HG02763 (cell line): Measurements from ENCODE around the gene BRF1.

Experiments
- ATAC-seq: cut with Tn5 transposase; IDR thresholded peaks from one replicate; pipeline ENCODE4 v1.9.1; 2021; ENCODE audit warnings: mild to moderate bottlenecking, moderate library complexity; ENCODE audit not compliant: unreplicated experiment

BRF1 gene

DNA sequence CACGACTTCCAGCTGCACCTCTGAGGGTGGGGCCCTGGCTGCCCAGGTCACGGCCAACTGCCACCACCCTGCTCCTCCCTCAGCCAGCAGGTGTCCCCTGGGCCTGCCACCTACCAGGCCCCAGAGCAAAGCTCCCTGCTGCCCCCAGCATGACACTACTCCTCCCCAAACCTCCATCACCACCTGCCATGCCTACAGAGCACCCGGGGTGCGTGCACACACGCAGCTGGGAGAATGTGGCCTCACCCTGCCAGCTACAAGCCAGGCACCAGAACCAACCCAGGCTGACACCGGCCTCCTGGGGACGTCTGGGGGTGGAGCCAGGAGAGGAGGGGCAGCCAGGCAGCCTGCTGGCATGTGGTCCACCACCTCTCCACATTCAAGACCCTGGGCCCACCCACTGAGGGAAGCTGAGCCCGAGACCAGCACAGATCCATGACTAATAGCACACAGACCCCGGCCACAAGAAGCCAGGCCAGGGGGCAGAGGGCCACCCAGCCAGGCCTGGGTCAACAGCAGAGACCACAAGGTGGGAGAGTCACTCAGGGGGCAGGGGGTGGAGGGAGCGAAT is 135.6 kb downstream of the BRF1 start:
- ATAC-seq = no peak

DNA sequence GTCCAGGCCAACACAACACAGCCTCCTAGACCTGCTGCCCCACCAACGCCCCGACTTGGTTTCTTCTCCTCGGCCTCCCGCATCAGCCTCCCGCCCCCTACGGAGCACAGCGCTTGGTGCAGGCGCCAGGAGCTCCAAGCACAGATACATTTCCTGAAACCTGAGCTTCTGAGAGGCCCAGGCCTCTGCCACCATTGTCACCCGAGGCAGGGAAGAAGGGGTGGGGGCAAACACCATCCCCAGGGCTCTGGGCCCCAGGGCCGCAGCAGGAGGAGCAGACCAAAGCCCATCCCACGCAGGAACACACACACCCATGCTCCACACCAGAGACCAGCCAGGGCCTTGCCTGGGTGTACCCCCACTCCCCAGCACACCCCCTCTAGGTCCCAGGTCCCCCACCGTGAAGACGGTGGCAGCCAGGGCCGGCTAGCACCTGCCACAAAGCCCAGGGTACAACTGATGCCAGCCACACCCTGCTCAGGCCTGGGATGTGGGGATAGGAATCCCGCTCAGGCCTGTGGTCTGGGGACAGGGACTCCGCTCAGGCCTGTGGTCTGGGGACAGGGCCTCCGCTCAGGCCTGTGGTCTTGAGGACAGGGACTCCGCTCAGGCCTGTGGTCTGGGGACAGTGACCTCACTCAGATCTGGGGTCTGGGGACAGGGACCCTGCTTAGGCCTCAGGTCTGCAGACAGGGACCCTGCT is 137.6 kb downstream of the BRF1 start:
- ATAC-seq = no peak

DNA sequence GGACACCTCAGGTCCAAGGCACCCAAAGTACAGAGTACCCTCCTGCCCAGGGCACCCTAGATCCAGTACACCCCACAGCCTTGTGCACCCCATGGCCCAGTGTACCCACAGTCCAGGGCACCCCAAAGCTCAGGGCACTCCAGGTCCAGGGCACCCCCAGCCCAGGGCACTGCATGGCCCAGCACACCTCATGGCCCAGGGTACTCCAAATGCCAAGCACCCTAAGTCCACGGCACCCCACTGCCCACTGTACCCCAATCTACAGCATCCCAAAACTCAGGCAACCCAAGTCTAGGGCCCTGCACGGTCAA is 138.2 kb downstream of the BRF1 start:
- no peak for ATAC-seq

DNA sequence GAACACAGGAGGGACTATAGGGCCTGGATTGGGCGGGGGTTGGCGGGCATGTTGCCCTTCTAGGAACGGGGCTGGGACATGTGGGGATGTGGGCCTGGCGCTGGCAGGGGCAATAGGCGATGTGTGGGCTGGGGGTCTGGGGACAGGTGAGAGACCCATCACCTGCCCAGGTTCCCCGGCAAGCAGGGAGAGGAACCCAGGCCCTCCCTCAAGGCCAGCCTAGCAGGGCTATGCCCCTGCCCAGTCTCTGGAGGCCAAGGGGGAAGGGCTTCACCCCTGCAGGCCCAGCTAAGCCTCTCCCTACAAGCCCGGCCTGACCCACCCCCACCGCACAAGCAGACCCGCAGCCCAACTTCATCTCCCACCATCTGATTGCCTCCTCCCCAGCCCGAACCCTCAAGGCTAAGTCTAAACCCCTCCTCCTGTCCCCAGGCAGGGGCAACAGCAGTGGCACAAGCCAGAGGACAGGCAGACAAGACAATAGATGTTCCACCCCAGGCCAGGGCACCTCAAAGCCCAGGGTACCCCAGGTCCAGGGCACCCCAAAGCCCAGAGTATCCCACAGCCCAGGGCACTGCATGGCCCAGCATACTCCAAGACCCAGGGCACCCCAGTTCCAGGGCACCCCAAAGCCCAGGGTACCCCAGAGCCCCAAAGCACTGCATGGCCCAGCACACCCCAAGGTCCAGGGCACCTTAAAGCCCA is 138.7 kb downstream of the BRF1 start:
- no peak for ATAC-seq

DNA sequence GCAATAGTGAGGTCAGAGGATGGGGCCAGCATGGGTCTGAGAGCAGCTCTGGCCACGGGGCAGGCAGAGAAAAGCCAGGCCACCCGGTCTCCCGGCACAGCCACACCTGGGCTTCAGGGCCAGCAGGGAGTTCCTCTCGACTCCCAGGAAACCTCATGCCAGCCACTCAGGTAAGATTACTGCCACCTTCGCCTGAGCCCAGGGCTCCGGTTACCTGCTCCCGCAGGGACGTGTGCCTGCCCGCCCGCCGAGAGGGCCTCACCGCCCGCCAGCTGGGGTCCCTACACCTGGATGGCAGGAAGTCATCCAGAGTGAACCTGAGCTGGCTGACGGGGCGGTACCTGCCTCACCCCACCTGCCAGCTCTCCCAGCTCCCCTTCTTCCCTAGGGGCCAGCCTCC is 139.5 kb downstream of the BRF1 start:
- no peak for ATAC-seq

DNA sequence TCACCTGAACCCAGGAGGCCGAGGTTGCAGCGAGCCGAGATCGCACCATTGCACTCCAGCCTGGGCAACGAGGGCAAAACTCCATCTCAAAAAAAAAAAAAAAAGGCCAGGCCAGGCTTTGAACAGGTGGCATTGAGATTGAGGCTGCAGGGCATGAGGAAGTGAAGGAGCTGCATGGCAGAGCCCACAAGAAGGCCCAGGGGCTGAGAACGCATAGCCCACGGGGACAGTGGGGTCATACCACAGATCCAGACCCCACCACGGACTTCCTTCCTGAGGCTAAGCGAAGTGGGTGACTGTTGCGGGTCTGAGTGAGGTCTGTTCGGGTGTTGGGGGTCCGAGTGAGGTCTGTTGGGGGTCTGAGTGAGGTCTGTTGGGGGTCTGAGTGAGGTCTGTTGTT is 140.0 kb downstream of the BRF1 start:
- no peak for ATAC-seq

DNA sequence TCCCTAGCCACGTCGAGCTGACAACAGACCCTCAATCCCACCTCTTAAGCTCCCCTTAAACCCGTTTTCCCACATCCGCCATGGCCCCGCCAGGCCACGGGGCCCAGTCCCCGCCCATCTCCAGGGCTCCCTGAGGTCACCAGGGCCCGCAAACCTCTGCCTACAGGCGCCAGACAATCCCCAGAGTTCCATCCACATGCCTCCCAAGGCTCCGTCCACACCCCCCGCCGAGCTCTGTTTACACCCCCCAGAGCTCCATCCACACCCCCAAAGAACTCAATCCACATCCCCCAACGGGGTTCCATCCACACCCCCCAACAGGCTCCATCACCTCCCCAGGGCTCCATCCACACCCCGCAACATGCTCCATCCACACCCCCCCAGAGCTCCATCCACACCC is 141.5 kb downstream of the BRF1 start:
- ATAC-seq = no peak
